Testis (tissue), 3 donors: ENCODE data around the gene GRM3. TPM values are rescaled to one million over a fixed set of nuclear protein-coding genes. Genes with fewer than 3 reads are reported as not detected.

ENCODE experiments used
- DNase-seq: peaks from one replicate; pipeline ENCODE4 v3.0.0-alpha.2; 2019
- H3K27ac ChIP-seq, 2 donors: fragments of 200-600 bp; sonication (generic); one replicate each; pipeline ENCODE4 v1.5.1; 2019
- H3K27me3 ChIP-seq: fragments of 200-600 bp; sonication (generic); one replicate; pipeline ENCODE4 v1.5.1; 2019
- H3K36me3 ChIP-seq: fragments of 200-600 bp; sonication (generic); one replicate; pipeline ENCODE4 v1.5.1; 2017; ENCODE audit warnings: low read depth; ENCODE audit errors: missing control alignments
- H3K4me1 ChIP-seq: fragments of 200-600 bp; sonication (generic); one replicate; pipeline ENCODE4 v1.5.1; 2019
- H3K4me3 ChIP-seq, 2 donors: fragments of 200-600 bp; sonication (generic); one replicate each; pipeline ENCODE4 v1.5.1; 2017 to 2019
- H3K9me3 ChIP-seq: fragments of 200-600 bp; sonication (generic); one replicate; pipeline ENCODE4 v1.5.1; 2017
- CTCF ChIP-seq, 3 experiments: fragments of 450-650 bp in 2 of 3; fragments of 200-600 bp in 1 of 3; sonication (generic) in 1 of 3; IDR thresholded peaks; one replicate each; pipeline ENCODE4 v1.5.1; 2016 to 2019; ENCODE audit warnings: antibody characterized with exemption in 3 of 3, mild to moderate bottlenecking in 2 of 3, moderate library complexity in 1 of 3
- POLR2A ChIP-seq: fragments of 450-650 bp; IDR thresholded peaks from one replicate; pipeline ENCODE4 v1.6.1; 2017; ENCODE audit warnings: antibody characterized with exemption, mild to moderate bottlenecking, moderate library complexity
- WGBS, 2 donors: methylation state at CpG; one replicate each; pipeline ENCODE4 v1.1.5; 2018; 5-methylcytosine and 5-hydroxymethylcytosine counted together
- intact Hi-C: fragments of 100-400 bp; cut with DNase I; formaldehyde crosslinking; loops from one replicate; pipeline ENCODE4 v1.15.1; 2023; ENCODE audit warnings: low total_unique reads
- polyA plus RNA-seq: library from polyadenylated mRNA; stranded (reverse); fragments of 350-450 nt; fragmentation: Illumina TruSeq; extraction: RNeasy Lipid Tissue Mini Kit (QIAGEN cat#74804); gene quantifications from one replicate; pipeline ENCODE4 v1.2.3, GENCODE V29; 2014; ENCODE audit warnings: low read depth, low replicate concordance; ENCODE audit not compliant: insufficient read depth
- total RNA-seq, 2 donors: library from RNA; depleted of rRNA; stranded (reverse); fragments of >200 nt; gene quantifications; one replicate each; pipeline ENCODE4 v1.2.3, GENCODE V29; 2016

Gene GRM3
- total and polyA plus RNA-seq, 3 donors from 2014 or later, result 0.12 to 0.47 (median 0.29) TPM

GRCh38 chr7:86664991-86665390 lies 21.3 kb downstream of the GRM3 start:
- no peak overlapping the region for H3K27ac ChIP-seq
- 92% methylated on average over 5 of the region's 5 CpGs for WGBS, 2 donors
- H3K36me3 ChIP-seq, result no peaks in the 10 kb centered on the region
- H3K4me1 ChIP-seq, result no peaks in the 10 kb centered on the region
- no peak overlapping the region for H3K4me3 ChIP-seq
- DNase-seq, result no peak
- H3K27me3 ChIP-seq, result no peaks in the 10 kb centered on the region
- TF ChIP-seq CTCF (IDR thresholded peaks at IDR 0.05) (no peak), POLR2A (no peak)
- H3K9me3 ChIP-seq, result no peaks in the 10 kb centered on the region
- intact Hi-C loops, result no loop called here

- TF ChIP-seq POLR2A, result no peak
- no peak for TF ChIP-seq CTCF (IDR thresholded peaks at IDR 0.05)
- no peak for DNase-seq
- no peak overlapping the region for H3K27ac ChIP-seq
- no peaks in the 10 kb centered on the region for H3K9me3 ChIP-seq
- H3K4me3 ChIP-seq, result no peak overlapping the region
- WGBS, 2 donors, result 23 to 34% methylated on average over 2 of the region's 2 CpGs
- intact Hi-C loops, result no loop called here
- no peaks in the 10 kb centered on the region for H3K27me3 ChIP-seq
- H3K36me3 ChIP-seq, result no peaks in the 10 kb centered on the region
- H3K4me1 ChIP-seq, result no peaks in the 10 kb centered on the region
These were observed 22.0 kb downstream of the GRM3 start for GRCh38 chr7:86665669-86666068.

- TF ChIP-seq POLR2A (no peak), CTCF (IDR thresholded peaks at IDR 0.05) (no peak)
- WGBS, 2 donors, result 54 to 58% methylated on average over 4 of the region's 4 CpGs
- H3K27ac ChIP-seq, result no peak overlapping the region
- no peaks in the 10 kb centered on the region for H3K4me1 ChIP-seq
- H3K9me3 ChIP-seq, result no peaks in the 10 kb centered on the region
- no peaks in the 10 kb centered on the region for H3K36me3 ChIP-seq
- DNase-seq, result no peak
- no peak overlapping the region for H3K4me3 ChIP-seq
- intact Hi-C loops, result no loop called here
- no peaks in the 10 kb centered on the region for H3K27me3 ChIP-seq
These were observed 24.0 kb downstream of the GRM3 start for GRCh38 chr7:86667732-86668131.

GRCh38 chr7:86668315-86668714 lies 24.6 kb downstream of the GRM3 start:
- Histone ChIP-seq H3K4me3 (no peak overlapping the region), H3K4me1 (no peaks in the 10 kb centered on the region), H3K27me3 (no peaks in the 10 kb centered on the region), H3K27ac (no peak overlapping the region), H3K9me3 (no peaks in the 10 kb centered on the region), H3K36me3 (no peaks in the 10 kb centered on the region)
- WGBS, 2 donors, result 49 to 60% methylated on average over 3 of the region's 3 CpGs
- DNase-seq, result no peak
- intact Hi-C loops, result no loop called here
- TF ChIP-seq CTCF (IDR thresholded peaks at IDR 0.05) (no peak), POLR2A (no peak)

- Histone ChIP-seq H3K36me3 (no peaks in the 10 kb centered on the region), H3K4me1 (no peaks in the 10 kb centered on the region), H3K9me3 (no peaks in the 10 kb centered on the region), H3K27me3 (no peaks in the 10 kb centered on the region), H3K27ac (no peak overlapping the region), H3K4me3 (no peak overlapping the region)
- no peak for DNase-seq
- intact Hi-C loops, result no loop called here
- 84 to 96% methylated on average over 1 of the region's 1 CpG for WGBS, 2 donors
- TF ChIP-seq CTCF (IDR thresholded peaks at IDR 0.05) (no peak), POLR2A (no peak)
These were observed 44.1 kb downstream of the GRM3 start for GRCh38 chr7:86687831-86688230.
